Cardiac muscle cell (in vitro differentiated cells and primary cell): ENCODE data around the gene NIN. TPM values are rescaled to one million over a fixed set of nuclear protein-coding genes. Genes with fewer than 3 reads are reported as not detected.

ENCODE experiments used
- DNase-seq, 2 donors: peaks; one replicate each; pipeline versions ENCODE4 v3.0.0 to v3.0.0-alpha.2; 2010 to 2017; ENCODE audit warnings: low read depth in 1 of 2, low spot score in 1 of 2
- H3K27ac ChIP-seq: fragments of 200-600 bp; sonication (generic); 2 replicates; pipeline ENCODE4 v1.5.1; 2016
- H3K27me3 ChIP-seq: fragments of 200-600 bp; sonication (generic); 2 replicates; pipeline ENCODE4 v1.6.0; 2016; ENCODE audit warnings: control low read depth
- H3K36me3 ChIP-seq: fragments of 200-600 bp; sonication (generic); 2 replicates; pipeline ENCODE4 v1.5.1; 2016; ENCODE audit warnings: control low read depth
- H3K4me1 ChIP-seq: fragments of 200-600 bp; sonication (generic); 2 replicates; pipeline ENCODE4 v1.8.1; 2017; ENCODE audit warnings: low read depth, mild to moderate bottlenecking, mixed run types
- H3K4me3 ChIP-seq: fragments of 200-600 bp; sonication (generic); 2 replicates; pipeline ENCODE4 v1.5.1; 2016; ENCODE audit warnings: mild to moderate bottlenecking
- H3K9me3 ChIP-seq: fragments of 200-600 bp; sonication (generic); 2 replicates; pipeline ENCODE4 v1.5.1; 2017; ENCODE audit warnings: low read depth, mild to moderate bottlenecking, control low read depth
- polyA plus RNA-seq: library from polyadenylated mRNA; unstranded; fragments of >200 nt; fragmentation: Nextera tagmentation; extraction: Ambion mirVana; gene quantifications from 2 replicates; pipeline ENCODE4 v1.2.1, GENCODE V29; 2016
- total RNA-seq: library from RNA; depleted of rRNA; stranded (reverse); fragments of >200 nt; gene quantifications from 2 replicates; pipeline ENCODE4 v1.2.3, GENCODE V29; 2016
- TF ChIP-seq, protein P1 (sequence below): IDR thresholded peaks from 2 replicates; pipeline ENCODE4 v1.5.1; 2012; ENCODE audit warnings: low read depth, mild to moderate bottlenecking, low read length

Gene NIN
- total and polyA plus RNA-seq, 2 experiments from 2014 or later = 12.1 to 35.5 TPM

DNA sequence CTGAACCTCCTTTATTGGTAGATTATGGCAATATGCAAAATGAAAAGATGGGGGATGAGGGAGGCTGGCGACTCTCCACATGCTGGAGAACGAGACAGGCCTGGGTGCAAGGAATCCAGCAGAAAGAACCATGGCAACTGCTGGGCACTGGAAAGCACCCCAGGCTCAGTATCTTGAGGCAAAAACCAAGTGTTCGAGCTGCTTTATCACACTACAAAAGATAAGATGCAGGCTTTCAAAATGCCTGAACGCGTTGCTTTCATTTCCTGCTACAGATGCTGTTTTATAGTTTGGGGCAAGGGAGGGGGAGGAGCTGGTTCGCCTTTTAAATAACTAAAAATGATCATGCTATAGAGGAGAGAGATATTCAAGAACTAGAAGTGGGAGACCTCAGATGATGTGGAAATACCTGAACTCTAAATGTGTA, 38.9 kb downstream of the NIN start:
- Histone ChIP-seq H3K36me3 (peaks cover 2% of the 10 kb centered on the region), H3K4me1 (peaks cover 34% of the 10 kb centered on the region), H3K4me3 (no peak overlapping the region), H3K27me3 (no peaks in the 10 kb centered on the region), H3K27ac (no peak overlapping the region), H3K9me3 (no peaks in the 10 kb centered on the region)
- peak in 1 of 2 donors; percentile 50 for DNase-seq
- TF ChIP-seq, protein P1, sequence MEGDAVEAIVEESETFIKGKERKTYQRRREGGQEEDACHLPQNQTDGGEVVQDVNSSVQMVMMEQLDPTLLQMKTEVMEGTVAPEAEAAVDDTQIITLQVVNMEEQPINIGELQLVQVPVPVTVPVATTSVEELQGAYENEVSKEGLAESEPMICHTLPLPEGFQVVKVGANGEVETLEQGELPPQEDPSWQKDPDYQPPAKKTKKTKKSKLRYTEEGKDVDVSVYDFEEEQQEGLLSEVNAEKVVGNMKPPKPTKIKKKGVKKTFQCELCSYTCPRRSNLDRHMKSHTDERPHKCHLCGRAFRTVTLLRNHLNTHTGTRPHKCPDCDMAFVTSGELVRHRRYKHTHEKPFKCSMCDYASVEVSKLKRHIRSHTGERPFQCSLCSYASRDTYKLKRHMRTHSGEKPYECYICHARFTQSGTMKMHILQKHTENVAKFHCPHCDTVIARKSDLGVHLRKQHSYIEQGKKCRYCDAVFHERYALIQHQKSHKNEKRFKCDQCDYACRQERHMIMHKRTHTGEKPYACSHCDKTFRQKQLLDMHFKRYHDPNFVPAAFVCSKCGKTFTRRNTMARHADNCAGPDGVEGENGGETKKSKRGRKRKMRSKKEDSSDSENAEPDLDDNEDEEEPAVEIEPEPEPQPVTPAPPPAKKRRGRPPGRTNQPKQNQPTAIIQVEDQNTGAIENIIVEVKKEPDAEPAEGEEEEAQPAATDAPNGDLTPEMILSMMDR = no peak

DNA sequence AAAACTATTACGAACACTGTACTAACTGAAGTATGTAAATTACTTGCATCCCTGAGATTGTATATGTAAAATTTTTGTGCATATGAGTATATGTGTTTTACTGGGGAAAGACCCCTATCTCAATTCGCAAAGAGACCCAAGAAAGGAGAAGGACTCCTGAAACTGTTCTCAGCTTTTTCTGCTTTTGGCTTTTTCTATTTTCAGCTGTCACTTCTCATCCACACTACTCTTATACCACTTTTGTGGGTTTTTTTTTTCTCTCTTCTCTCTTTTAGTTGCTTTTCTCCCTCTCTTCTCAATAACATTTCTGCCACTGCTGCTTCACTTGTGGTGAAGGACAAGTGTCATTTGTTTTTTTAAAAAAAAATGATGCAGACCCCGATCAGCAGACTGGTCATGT, 39.8 kb downstream of the NIN start:
- Histone ChIP-seq H3K4me3 (no peak overlapping the region), H3K4me1 (peaks cover 34% of the 10 kb centered on the region), H3K27me3 (no peaks in the 10 kb centered on the region), H3K9me3 (no peaks in the 10 kb centered on the region), H3K36me3 (peaks cover 2% of the 10 kb centered on the region), H3K27ac (no peak overlapping the region)
- DNase-seq = no peak
- TF ChIP-seq, protein P1 = no peak

DNA sequence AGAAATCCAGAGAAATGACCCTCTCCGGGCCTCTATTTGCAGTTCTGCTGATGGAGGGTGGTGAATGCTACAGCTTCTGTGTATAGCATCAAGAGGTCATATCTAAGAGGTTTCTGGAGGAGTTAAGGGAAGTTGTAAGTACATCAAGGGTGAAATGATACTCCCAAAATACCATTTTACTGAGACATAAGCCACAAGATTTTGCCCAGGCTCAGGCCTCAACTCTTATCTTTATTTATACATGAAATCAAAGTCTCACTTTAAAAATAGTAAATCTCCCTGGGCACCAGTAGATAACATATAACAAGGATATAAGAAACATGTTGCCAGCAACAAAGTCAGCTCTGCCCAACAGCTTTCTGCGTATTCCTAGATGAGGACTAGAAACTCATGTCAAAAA, 40.4 kb downstream of the NIN start:
- peak in 1 of 2 donors; percentile 50 for DNase-seq
- H3K27me3 ChIP-seq = no peaks in the 10 kb centered on the region
- peak overlapping the region; percentile 59 for H3K27ac ChIP-seq
- TF ChIP-seq, protein P1 = no peak
- H3K9me3 ChIP-seq = no peaks in the 10 kb centered on the region
- H3K36me3 ChIP-seq = peaks cover 2% of the 10 kb centered on the region
- H3K4me1 ChIP-seq = peaks cover 40% of the 10 kb centered on the region
- H3K4me3 ChIP-seq = no peak overlapping the region

DNA sequence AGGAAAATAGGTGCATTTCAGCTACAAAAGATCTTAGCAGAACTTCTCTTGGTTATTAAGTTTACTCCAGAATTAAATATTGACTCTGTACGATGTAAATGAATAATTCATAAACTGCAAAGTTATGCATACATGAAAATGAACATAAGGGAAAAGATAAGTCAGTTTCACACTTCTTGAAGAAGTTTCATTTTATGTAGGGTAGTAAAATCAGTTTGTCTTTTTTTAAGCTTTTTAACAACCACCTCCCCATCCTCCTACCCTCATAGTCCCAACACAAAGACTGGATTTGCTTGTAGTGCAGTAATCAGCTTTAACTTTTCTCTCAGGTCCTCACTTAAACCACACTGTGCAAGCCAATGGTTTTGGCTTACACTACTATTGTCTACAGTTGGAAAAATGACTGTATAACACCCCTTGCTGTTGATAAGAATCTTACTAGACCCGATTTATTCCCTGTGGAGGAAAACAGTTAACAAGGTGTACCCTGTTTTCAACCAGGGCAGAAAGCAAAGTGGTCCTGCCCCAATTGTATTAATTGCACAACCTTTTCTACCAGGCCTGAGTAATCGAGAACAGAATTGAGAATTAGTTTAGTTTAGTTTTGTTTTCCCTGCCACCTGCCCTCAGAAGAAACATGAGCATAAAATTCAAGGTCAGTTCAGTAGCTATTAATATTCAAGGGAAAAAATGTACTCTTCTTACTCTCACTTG, 44.1 kb downstream of the NIN start:
- Histone ChIP-seq H3K9me3 (no peaks in the 10 kb centered on the region), H3K27me3 (no peaks in the 10 kb centered on the region), H3K27ac (no peak overlapping the region), H3K4me3 (no peak overlapping the region), H3K4me1 (peaks cover 32% of the 10 kb centered on the region), H3K36me3 (peaks cover 2% of the 10 kb centered on the region)
- no peak for DNase-seq
- TF ChIP-seq, protein P1 = no peak

DNA sequence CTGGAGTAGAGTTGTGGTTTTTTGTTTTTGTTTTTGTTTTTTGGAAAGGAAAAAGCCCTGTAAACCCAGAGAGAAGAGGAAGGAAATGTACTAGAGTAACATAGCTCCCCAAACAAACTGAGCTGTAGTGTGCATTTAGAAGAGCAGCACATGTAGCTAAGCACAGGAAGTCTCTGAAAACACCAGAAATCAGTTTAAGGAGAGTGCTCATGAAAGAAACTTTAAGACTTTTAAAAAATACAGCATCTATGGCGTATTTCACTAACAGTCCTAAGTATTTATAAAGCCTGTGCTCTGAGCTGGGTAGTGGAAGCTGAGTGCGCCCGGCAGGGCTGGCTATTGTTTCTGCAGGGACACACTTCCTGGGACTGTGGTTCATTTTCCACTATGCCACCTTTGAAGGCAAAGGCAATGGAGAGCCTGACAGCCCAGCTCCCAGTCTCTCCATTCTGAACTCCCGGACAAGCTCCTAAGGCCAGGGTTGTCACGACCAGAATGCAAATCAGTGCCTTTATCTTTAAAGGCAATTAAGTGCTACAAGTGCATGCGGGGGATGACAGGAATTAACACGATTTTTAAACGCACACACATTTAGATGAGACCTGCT, 45.4 kb downstream of the NIN start:
- Histone ChIP-seq H3K27me3 (no peaks in the 10 kb centered on the region), H3K9me3 (no peaks in the 10 kb centered on the region), H3K4me3 (no peak overlapping the region), H3K27ac (peak overlapping the region; percentile 64), H3K4me1 (peaks cover 19% of the 10 kb centered on the region), H3K36me3 (peaks cover 2% of the 10 kb centered on the region)
- TF ChIP-seq, protein P1 = no peak
- DNase-seq = peak in 1 of 2 donors; percentile 42
